ENCODE results near the gene NTNG2.

DNA sequence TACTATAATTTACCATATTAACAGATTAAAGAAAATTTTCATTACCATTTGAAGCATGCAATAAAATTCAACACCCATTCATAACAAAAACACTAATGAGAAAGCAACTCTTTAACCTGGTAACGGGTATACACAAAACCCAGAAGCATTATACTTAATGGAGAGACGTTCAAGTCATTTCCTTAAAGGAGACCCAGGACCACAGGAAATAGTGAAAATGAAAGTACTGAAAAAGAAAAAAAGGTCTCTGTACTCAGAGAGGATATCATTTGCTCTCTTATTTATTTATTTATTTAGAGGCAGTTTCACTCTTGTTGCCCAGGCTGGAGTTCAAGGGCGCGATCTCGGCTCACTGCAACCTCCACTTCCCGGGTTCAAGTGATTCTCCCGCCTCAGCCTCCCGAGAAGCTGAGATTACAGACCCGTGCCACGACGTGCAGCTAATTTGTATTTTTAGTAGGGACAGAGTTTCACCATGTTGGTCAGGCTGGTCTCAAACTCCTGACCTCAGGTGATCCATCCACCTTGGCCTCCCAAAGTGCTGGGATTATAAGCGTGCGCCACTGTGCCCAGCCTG is 131.4 kb downstream of the NTNG2 start:
- TF ChIP-seq, protein P1, sequence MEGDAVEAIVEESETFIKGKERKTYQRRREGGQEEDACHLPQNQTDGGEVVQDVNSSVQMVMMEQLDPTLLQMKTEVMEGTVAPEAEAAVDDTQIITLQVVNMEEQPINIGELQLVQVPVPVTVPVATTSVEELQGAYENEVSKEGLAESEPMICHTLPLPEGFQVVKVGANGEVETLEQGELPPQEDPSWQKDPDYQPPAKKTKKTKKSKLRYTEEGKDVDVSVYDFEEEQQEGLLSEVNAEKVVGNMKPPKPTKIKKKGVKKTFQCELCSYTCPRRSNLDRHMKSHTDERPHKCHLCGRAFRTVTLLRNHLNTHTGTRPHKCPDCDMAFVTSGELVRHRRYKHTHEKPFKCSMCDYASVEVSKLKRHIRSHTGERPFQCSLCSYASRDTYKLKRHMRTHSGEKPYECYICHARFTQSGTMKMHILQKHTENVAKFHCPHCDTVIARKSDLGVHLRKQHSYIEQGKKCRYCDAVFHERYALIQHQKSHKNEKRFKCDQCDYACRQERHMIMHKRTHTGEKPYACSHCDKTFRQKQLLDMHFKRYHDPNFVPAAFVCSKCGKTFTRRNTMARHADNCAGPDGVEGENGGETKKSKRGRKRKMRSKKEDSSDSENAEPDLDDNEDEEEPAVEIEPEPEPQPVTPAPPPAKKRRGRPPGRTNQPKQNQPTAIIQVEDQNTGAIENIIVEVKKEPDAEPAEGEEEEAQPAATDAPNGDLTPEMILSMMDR (IDR thresholded peaks at IDR 0.05) = no peak
- TF ChIP-seq POLR2A (IDR thresholded peaks at IDR 0.05) = no peak
